K562 (cell line): ENCODE data around the gene SMU1. TPM values are rescaled to one million over a fixed set of nuclear protein-coding genes. Genes with fewer than 3 reads are reported as not detected.

Source experiments
- HNRNPH1 ChIP-seq: fragments of 200-400 bp; formaldehyde crosslinking; optimal IDR thresholded peaks from 2 replicates; pipeline ENCODE3; 2017; ENCODE audit warnings: low read depth, mild to moderate bottlenecking, low read length, moderate library complexity
- MAZ ChIP-seq, 2 experiments: fragments of 450-650 bp in 1 of 2; sonication (generic) in 1 of 2; formaldehyde crosslinking; IDR thresholded peaks in 1 of 2; conservative IDR thresholded peaks in 1 of 2; 2 replicates each; pipeline versions ENCODE4 v1.4.0 to v1.5.0; 2020; ENCODE audit warnings: mild to moderate bottlenecking in 1 of 2, missing genetic modification reagents in 1 of 2
- MIER1 ChIP-seq: fragments of 450-650 bp; IDR thresholded peaks from 2 replicates; pipeline ENCODE4 v1.6.1; 2016; ENCODE audit warnings: antibody characterized with exemption, mild to moderate bottlenecking, low read depth
- NFIX ChIP-seq: fragments of 250-450 bp; sonication (Bioruptor Pico); IDR thresholded peaks from 2 replicates; pipeline ENCODE4 v1.4.0; 2020; ENCODE audit warnings: low read depth, mild to moderate bottlenecking, moderate library complexity
- NONO ChIP-seq, 2 experiments: fragments of 200-400 bp in 1 of 2; fragments of 450-650 bp in 1 of 2; formaldehyde crosslinking in 1 of 2; IDR thresholded peaks; 2 replicates each; pipeline ENCODE4 v1.6.1; 2017; ENCODE audit warnings: low read depth in 2 of 2, mild to moderate bottlenecking in 2 of 2, moderate library complexity in 2 of 2, low read length in 1 of 2
- NR4A1 ChIP-seq, 2 experiments: fragments of 250-450 bp in 1 of 2; fragments of 450-650 bp in 1 of 2; sonication (Bioruptor Pico) in 1 of 2; IDR thresholded peaks; 2 replicates each; pipeline versions ENCODE4 v1.4.0 to v1.6.1; 2016 to 2020; ENCODE audit warnings: mild to moderate bottlenecking in 2 of 2, missing compliant biosample characterization in 1 of 2, missing genetic modification characterization in 1 of 2, moderate library complexity in 1 of 2
- NRF1 ChIP-seq, 2 experiments: fragments of 450-650 bp; IDR thresholded peaks in 1 of 2; conservative IDR thresholded peaks in 1 of 2; 2 replicates each; pipeline ENCODE4 v1.6.1; 2014; ENCODE audit warnings: mild to moderate bottlenecking in 2 of 2
- PYGO2 ChIP-seq: fragments of 450-650 bp; IDR thresholded peaks from 2 replicates; pipeline ENCODE4 v1.6.1; 2016; ENCODE audit warnings: mild to moderate bottlenecking, missing genetic modification characterization, moderate library complexity, missing compliant biosample characterization
- RBFOX2 ChIP-seq: fragments of 200-400 bp; formaldehyde crosslinking; IDR thresholded peaks from 2 replicates; pipeline ENCODE4 v1.6.1; 2017; ENCODE audit warnings: low read depth, mild to moderate bottlenecking, low read length, moderate library complexity
- RBM39 ChIP-seq: fragments of 200-400 bp; formaldehyde crosslinking; optimal IDR thresholded peaks from 2 replicates; pipeline ENCODE3; 2018; ENCODE audit warnings: low read depth, low read length
- SLC30A9 ChIP-seq: fragments of 250-450 bp; sonication (Bioruptor Pico); IDR thresholded peaks from 2 replicates; pipeline ENCODE4 v1.8.0; 2022; ENCODE audit warnings: mild to moderate bottlenecking, moderate library complexity
- YY1 ChIP-seq, 3 experiments: IDR thresholded peaks; 2 replicates each; pipeline ENCODE4 v1.6.1; 2011; ENCODE audit warnings: low read length in 2 of 3, mild to moderate bottlenecking in 2 of 3, moderate library complexity in 2 of 3, borderline replicate concordance in 1 of 3, control low read depth in 1 of 3, low read depth in 1 of 3; ENCODE audit not compliant: insufficient read depth in 3 of 3, insufficient replicate concordance in 2 of 3, control insufficient read depth in 1 of 3, insufficient read length in 1 of 3; ENCODE audit errors: extremely low read depth in 1 of 3
- ZNF121 ChIP-seq: sonication (generic); formaldehyde crosslinking; conservative IDR thresholded peaks from 2 replicates; pipeline ENCODE4 v1.8.0; 2022; ENCODE audit warnings: missing genetic modification reagents
- ZNF75A ChIP-seq: fragments of 450-650 bp; formaldehyde crosslinking; IDR thresholded peaks from 2 replicates; pipeline ENCODE4 v1.4.0; 2020; ENCODE audit warnings: mild to moderate bottlenecking
- polyA plus RNA-seq, 8 experiments: library from polyadenylated mRNA; depleted of rRNA in 4 of 8; stranded (reverse) in 5 of 8; unstranded in 3 of 8; fragments of >200 nt; fragmentation: Nextera tagmentation in 2 of 8; fragmentation: Illumina TruSeq in 1 of 8; extraction: Ambion mirVana in 2 of 8; extraction: Trizol in 1 of 8; gene quantifications; 2 replicates each; pipeline versions ENCODE4 v1.2.1 to v1.2.3, GENCODE V29; 2011 to 2014; ENCODE audit warnings: inconsistent platforms in 1 of 8, missing spikeins in 1 of 8
- total RNA-seq, 7 experiments: library from RNA; depleted of rRNA in 6 of 7; stranded (reverse); fragments of >200 nt in 6 of 7; fragmentation: Illumina TruSeq in 2 of 7; extraction: Trizol in 2 of 7; gene quantifications; 2 replicates each; pipeline versions ENCODE4 v1.2.1 to v1.2.3, GENCODE V29; 2011 to 2021; ENCODE audit warnings: low replicate concordance in 1 of 7
- TF ChIP-seq, protein P1 (sequence below): fragments of 200-800 bp; sonication (Bioruptor generic); IDR thresholded peaks from 2 replicates; pipeline ENCODE4 v1.6.1; 2017; ENCODE audit warnings: missing genetic modification characterization, missing compliant biosample characterization
- TF ChIP-seq, protein P2 (sequence below): fragments of 250-450 bp; sonication (Bioruptor Pico); IDR thresholded peaks from 2 replicates; pipeline ENCODE4 v1.9.0; 2021; ENCODE audit warnings: mild to moderate bottlenecking, inconsistent platforms
- TF ChIP-seq, protein P3 (sequence below): fragments of 450-650 bp; formaldehyde crosslinking; IDR thresholded peaks from 2 replicates; pipeline ENCODE4 v1.4.0; 2020; ENCODE audit warnings: mild to moderate bottlenecking, moderate library complexity
- TF ChIP-seq, protein P4 (sequence below): fragments of 250-450 bp; sonication (Bioruptor Pico); IDR thresholded peaks from 2 replicates; pipeline ENCODE4 v1.8.0; 2021; ENCODE audit warnings: moderate library complexity, mild to moderate bottlenecking, inconsistent platforms

SMU1 gene
- total and polyA plus RNA-seq, 9 of the 15 experiments (the other 6 are each of a cell fraction or from before 2014, with no cell fraction given) = 13.2 to 33.4 (median 20.7) TPM

DNA sequence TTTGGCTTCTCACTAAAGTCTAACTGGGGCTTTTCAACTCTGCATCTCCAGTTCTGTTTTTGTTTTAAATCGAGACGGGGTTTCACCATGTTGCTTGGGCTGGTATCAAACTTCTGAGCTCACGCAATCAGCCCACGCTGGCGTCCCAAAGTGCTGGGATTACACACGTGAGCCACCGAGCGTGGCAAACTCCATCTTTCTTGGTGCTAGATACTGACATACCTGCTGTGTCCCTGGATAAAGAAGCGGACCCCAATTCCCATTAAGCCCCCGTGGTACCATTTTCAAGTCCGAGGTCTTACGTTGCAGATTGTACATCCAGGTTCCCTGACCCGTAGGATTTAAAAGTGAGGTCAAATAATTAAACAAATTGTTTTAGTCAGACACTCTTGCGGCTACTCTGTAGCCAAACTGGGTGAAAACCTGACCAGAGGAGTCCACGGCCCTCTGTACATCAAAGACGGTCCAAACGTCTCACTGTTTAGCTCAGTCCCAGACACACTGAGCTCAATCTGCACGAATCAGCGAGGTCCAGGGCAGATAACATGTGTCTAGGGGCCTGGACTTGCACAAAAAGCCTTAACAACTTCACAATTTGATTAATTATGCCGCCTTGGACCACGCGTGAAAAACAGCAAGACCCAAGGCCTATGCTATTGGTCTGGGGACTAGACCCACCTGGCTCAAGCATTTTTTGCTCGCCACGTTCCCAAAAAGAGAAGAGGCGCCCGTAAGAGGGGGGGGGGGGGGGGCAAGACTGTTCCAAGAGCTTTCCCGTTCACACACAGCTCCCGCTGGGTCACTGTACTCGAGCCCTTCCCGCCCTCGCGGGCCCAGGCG, 52.1 kb downstream of the SMU1 start (continued):
- TF ChIP-seq MAZ (CRISPR knock-in tag; conservative IDR thresholded peaks at IDR 0.05 in 1 of 2, IDR thresholded peaks at IDR 0.05 in 1 of 2) (no peak), RBFOX2 (no peak), ZNF75A (CRISPR knock-in tag) (no peak), PYGO2 (tag) (no peak), RBM39 (no peak), YY1 (IDR thresholded peaks at IDR 0.05; ENCODE audit: borderline replicate concordance in 1 of 3, control insufficient read depth in 1 of 3, extremely low read depth in 1 of 3, insufficient read depth in 3 of 3, insufficient read length in 1 of 3, insufficient replicate concordance in 2 of 3, low read depth in 1 of 3, low read length in 2 of 3) (peak in 1 of 3 experiments; percentile 54), HNRNPH1 (no peak), MIER1 (no peak), ZNF121 (no peak), NRF1 (conservative IDR thresholded peaks at IDR 0.05 in 1 of 2, IDR thresholded peaks at IDR 0.05 in 1 of 2) (no peak), NFIX (CRISPR knock-in tag) (no peak), NONO (IDR thresholded peaks at IDR 0.05; ENCODE audit: low read depth in 2 of 2, low read length in 1 of 2) (no peak), NR4A1 (CRISPR knock-in tag; IDR thresholded peaks at IDR 0.05) (no peak), NR4A1 (tag; IDR thresholded peaks at IDR 0.05) (peak; percentile 69; the same call in 1 of the 2 replicates), SLC30A9 (CRISPR knock-in tag) (no peak)
- TF ChIP-seq, protein P1, sequence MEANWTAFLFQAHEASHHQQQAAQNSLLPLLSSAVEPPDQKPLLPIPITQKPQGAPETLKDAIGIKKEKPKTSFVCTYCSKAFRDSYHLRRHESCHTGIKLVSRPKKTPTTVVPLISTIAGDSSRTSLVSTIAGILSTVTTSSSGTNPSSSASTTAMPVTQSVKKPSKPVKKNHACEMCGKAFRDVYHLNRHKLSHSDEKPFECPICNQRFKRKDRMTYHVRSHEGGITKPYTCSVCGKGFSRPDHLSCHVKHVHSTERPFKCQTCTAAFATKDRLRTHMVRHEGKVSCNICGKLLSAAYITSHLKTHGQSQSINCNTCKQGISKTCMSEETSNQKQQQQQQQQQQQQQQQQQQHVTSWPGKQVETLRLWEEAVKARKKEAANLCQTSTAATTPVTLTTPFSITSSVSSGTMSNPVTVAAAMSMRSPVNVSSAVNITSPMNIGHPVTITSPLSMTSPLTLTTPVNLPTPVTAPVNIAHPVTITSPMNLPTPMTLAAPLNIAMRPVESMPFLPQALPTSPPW (CRISPR knock-in tag) = peak; percentile 70
- TF ChIP-seq, protein P2, sequence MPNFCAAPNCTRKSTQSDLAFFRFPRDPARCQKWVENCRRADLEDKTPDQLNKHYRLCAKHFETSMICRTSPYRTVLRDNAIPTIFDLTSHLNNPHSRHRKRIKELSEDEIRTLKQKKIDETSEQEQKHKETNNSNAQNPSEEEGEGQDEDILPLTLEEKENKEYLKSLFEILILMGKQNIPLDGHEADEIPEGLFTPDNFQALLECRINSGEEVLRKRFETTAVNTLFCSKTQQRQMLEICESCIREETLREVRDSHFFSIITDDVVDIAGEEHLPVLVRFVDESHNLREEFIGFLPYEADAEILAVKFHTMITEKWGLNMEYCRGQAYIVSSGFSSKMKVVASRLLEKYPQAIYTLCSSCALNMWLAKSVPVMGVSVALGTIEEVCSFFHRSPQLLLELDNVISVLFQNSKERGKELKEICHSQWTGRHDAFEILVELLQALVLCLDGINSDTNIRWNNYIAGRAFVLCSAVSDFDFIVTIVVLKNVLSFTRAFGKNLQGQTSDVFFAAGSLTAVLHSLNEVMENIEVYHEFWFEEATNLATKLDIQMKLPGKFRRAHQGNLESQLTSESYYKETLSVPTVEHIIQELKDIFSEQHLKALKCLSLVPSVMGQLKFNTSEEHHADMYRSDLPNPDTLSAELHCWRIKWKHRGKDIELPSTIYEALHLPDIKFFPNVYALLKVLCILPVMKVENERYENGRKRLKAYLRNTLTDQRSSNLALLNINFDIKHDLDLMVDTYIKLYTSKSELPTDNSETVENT (CRISPR knock-in tag) = no peak
- TF ChIP-seq, protein P3, sequence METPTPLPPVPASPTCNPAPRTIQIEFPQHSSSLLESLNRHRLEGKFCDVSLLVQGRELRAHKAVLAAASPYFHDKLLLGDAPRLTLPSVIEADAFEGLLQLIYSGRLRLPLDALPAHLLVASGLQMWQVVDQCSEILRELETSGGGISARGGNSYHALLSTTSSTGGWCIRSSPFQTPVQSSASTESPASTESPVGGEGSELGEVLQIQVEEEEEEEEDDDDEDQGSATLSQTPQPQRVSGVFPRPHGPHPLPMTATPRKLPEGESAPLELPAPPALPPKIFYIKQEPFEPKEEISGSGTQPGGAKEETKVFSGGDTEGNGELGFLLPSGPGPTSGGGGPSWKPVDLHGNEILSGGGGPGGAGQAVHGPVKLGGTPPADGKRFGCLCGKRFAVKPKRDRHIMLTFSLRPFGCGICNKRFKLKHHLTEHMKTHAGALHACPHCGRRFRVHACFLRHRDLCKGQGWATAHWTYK (CRISPR knock-in tag) = no peak
- TF ChIP-seq, protein P4, sequence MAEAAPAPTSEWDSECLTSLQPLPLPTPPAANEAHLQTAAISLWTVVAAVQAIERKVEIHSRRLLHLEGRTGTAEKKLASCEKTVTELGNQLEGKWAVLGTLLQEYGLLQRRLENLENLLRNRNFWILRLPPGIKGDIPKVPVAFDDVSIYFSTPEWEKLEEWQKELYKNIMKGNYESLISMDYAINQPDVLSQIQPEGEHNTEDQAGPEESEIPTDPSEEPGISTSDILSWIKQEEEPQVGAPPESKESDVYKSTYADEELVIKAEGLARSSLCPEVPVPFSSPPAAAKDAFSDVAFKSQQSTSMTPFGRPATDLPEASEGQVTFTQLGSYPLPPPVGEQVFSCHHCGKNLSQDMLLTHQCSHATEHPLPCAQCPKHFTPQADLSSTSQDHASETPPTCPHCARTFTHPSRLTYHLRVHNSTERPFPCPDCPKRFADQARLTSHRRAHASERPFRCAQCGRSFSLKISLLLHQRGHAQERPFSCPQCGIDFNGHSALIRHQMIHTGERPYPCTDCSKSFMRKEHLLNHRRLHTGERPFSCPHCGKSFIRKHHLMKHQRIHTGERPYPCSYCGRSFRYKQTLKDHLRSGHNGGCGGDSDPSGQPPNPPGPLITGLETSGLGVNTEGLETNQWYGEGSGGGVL = no peak
